ENCODE results near the gene IFNL2. TPM values are rescaled to one million over a fixed set of nuclear protein-coding genes. Genes with fewer than 3 reads are reported as not detected.

Gene IFNL2
- total and polyA plus RNA-seq, 2 donors (not counting 3 experiments of a cell fraction or from before 2014, with no cell fraction given): not detected

GRCh38 chr19:39282021-39282420 lies 13.8 kb downstream of the IFNL2 start:
- H3K4me1 ChIP-seq (ENCODE audit: control insufficient read depth, extremely low read depth, insufficient read depth, low read length): no peaks in the 10 kb centered on the region
- H3K27me3 ChIP-seq (ENCODE audit: control insufficient read depth in 2 of 2, insufficient read depth in 2 of 2, low read length in 2 of 2): peaks cover 2 to 8% of the 10 kb centered on the region in 2 experiments
- no TSS peak for BruUV-seq (replicated peaks)
- TF ChIP-seq MYC (IDR thresholded peaks at IDR 0.05; ENCODE audit: low read depth, low read length): no peak
- no peak for TF ChIP-seq POLR2AphosphoS5 (IDR thresholded peaks at IDR 0.05; ENCODE audit: insufficient read depth, low read depth, low read length)
- TF ChIP-seq MAX (IDR thresholded peaks at IDR 0.05; ENCODE audit: insufficient read depth, insufficient read length): no peak
- no peak for TF ChIP-seq JUN (IDR thresholded peaks at IDR 0.05; ENCODE audit: borderline replicate concordance, insufficient read depth, insufficient read length, low read depth)
- TF ChIP-seq GATA2 (IDR thresholded peaks at IDR 0.05; ENCODE audit: insufficient read depth, insufficient read length, low read depth, low read length): no peak
- TF ChIP-seq, protein P1, sequence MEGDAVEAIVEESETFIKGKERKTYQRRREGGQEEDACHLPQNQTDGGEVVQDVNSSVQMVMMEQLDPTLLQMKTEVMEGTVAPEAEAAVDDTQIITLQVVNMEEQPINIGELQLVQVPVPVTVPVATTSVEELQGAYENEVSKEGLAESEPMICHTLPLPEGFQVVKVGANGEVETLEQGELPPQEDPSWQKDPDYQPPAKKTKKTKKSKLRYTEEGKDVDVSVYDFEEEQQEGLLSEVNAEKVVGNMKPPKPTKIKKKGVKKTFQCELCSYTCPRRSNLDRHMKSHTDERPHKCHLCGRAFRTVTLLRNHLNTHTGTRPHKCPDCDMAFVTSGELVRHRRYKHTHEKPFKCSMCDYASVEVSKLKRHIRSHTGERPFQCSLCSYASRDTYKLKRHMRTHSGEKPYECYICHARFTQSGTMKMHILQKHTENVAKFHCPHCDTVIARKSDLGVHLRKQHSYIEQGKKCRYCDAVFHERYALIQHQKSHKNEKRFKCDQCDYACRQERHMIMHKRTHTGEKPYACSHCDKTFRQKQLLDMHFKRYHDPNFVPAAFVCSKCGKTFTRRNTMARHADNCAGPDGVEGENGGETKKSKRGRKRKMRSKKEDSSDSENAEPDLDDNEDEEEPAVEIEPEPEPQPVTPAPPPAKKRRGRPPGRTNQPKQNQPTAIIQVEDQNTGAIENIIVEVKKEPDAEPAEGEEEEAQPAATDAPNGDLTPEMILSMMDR (IDR thresholded peaks at IDR 0.05; ENCODE audit: extremely low read depth in 1 of 2, insufficient read depth in 1 of 2, low read depth in 1 of 2, low read length in 2 of 2): no peak
- TF ChIP-seq POLR2A (IDR thresholded peaks at IDR 0.05; ENCODE audit: low read depth, low read length): no peak
- TF ChIP-seq EZH2 (IDR thresholded peaks at IDR 0.05; ENCODE audit: borderline replicate concordance, low read depth, low read length, severe bottlenecking): no peak
- no peak for TF ChIP-seq FOS (IDR thresholded peaks at IDR 0.05; ENCODE audit: borderline replicate concordance, insufficient read depth, low read length)
- DNase-seq (ENCODE audit: low read depth, low spot score) (no peak), FAIRE-seq (no peak)
- H2AFZ ChIP-seq (ENCODE audit: low read depth, low read length): no peak overlapping the region
- no peak overlapping the region for H3K27ac ChIP-seq (ENCODE audit: insufficient read depth, low read depth, low read length)
- no peaks in the 10 kb centered on the region for H3K36me3 ChIP-seq (ENCODE audit: control insufficient read depth in 2 of 2, extremely low read depth in 1 of 2, insufficient read depth in 2 of 2, low read length in 2 of 2)
- H3K4me2 ChIP-seq (ENCODE audit: insufficient read depth, low read length): no peak overlapping the region
- H3K79me2 ChIP-seq (ENCODE audit: control insufficient read depth, insufficient read depth, low read length): no peaks in the 10 kb centered on the region
- H3K4me3 ChIP-seq (replicated peaks in 1 of 3; ENCODE audit: insufficient read depth in 1 of 3, low read depth in 1 of 3, low read length in 3 of 3): no peak overlapping the region
- H4K20me1 ChIP-seq (replicated peaks; ENCODE audit: control insufficient read depth, extremely low read depth, insufficient read depth, low read length): no peaks in the 10 kb centered on the region
- ChIA-PET CTCF (interaction anchor here (0.5 kb wide), 1 partner anchor 31 kb away, joined by 3 read pairs; no protein-coding TSS in a partner anchor), POLR2A (no interaction called here)
- intact Hi-C loops (cut with micrococcal nuclease): no loop called here
- dilution Hi-C loops (cut with MboI; ENCODE audit: extremely low pct_ligation_motif_present, low sequenced_read_pairs): no loop called here
- no peak overlapping the region for H3K9ac ChIP-seq (replicated peaks; ENCODE audit: extremely low read depth, insufficient read depth, low read length)
- no peaks in the 10 kb centered on the region for H3K9me1 ChIP-seq (replicated peaks; ENCODE audit: control insufficient read depth, extremely low read depth, insufficient read depth, low read length)
- no peaks in the 10 kb centered on the region for H3K9me3 ChIP-seq (replicated peaks; ENCODE audit: control insufficient read depth, insufficient read depth, low read length)

All from endothelial cell of umbilical vein (primary cell).